Panc1 (cell line): Measurements from ENCODE around the gene PROM1. TPM values are rescaled to one million over a fixed set of nuclear protein-coding genes. Genes with fewer than 3 reads are reported as not detected.

Experiments
- ATAC-seq: fragments of 200-7000 bp; cut with Tn5 transposase; 2 replicates; pipeline ENCODE4 v1.9.1; 2020; ENCODE audit warnings: mild to moderate bottlenecking, moderate library complexity
- BruUV-seq: library from RNA; stranded (reverse); fragments of 400-500 nt; replicated peaks from 2 replicates; lab custom pipeline; 2021; lab: Mats Ljungman, UMichigan
- CTCF ChIA-PET: fragments of 300-600 bp; sonication (Branson Sonifier 250); formaldehyde crosslinking; loops from one replicate; lab custom pipeline; 2022; ENCODE audit warnings: antibody characterized with exemption; lab: Charles Lee
- POLR2A ChIA-PET: fragments of 300-600 bp; sonication (Branson Sonifier 250); formaldehyde crosslinking; loops from one replicate; lab custom pipeline; 2022; ENCODE audit warnings: antibody characterized with exemption; lab: Charles Lee
- DNase-seq: peaks from one replicate; pipeline ENCODE4 v3.0.0-alpha.2; 2010; ENCODE audit warnings: low read depth, low spot score
- H3K27ac ChIP-seq: 2 replicates; pipeline ENCODE4 v1.5.1; 2011; ENCODE audit warnings: mild to moderate bottlenecking, low read length, inconsistent platforms
- H3K27me3 ChIP-seq: fragments of 200-500 bp; sonication (Bioruptor generic); 2 replicates; pipeline ENCODE4 v1.6.0; 2014; ENCODE audit warnings: low read length, inconsistent platforms; ENCODE audit not compliant: control insufficient read depth, insufficient read depth
- H3K36me3 ChIP-seq: fragments of 200-500 bp; sonication (Bioruptor generic); 2 replicates; pipeline ENCODE4 v1.5.1; 2014; ENCODE audit warnings: inconsistent platforms, mild to moderate bottlenecking, low read length, moderate library complexity; ENCODE audit not compliant: control insufficient read depth, insufficient read depth
- H3K4me1 ChIP-seq: 2 replicates; pipeline ENCODE4 v1.5.1; 2011; ENCODE audit warnings: inconsistent platforms, mild to moderate bottlenecking, low read length, moderate library complexity; ENCODE audit not compliant: control insufficient read depth, insufficient read depth
- H3K4me3 ChIP-seq, 2 experiments: 2 replicates each; pipeline ENCODE4 v1.5.1; 2011 to 2012; ENCODE audit warnings: low read depth in 2 of 2, low read length in 2 of 2, mild to moderate bottlenecking in 2 of 2, inconsistent platforms in 1 of 2, moderate library complexity in 1 of 2
- H3K9me3 ChIP-seq: fragments of 200-500 bp; sonication (Bioruptor generic); 2 replicates; pipeline ENCODE4 v1.5.1; 2014; ENCODE audit warnings: low read depth, mild to moderate bottlenecking, inconsistent platforms, low read length, moderate library complexity; ENCODE audit not compliant: control insufficient read depth, insufficient read depth
- CTCF ChIP-seq: fragments of 450-650 bp; IDR thresholded peaks from 2 replicates; pipeline ENCODE4 v1.5.1; 2017; ENCODE audit warnings: mild to moderate bottlenecking
- POLR2AphosphoS5 ChIP-seq: IDR thresholded peaks from 2 replicates; pipeline ENCODE4 v1.6.1; 2012; ENCODE audit warnings: mild to moderate bottlenecking, low read depth, low read length, moderate library complexity
- REST ChIP-seq, 2 experiments: IDR thresholded peaks; 2 replicates each; pipeline ENCODE4 v1.6.1; 2011 to 2012; ENCODE audit warnings: low read depth in 2 of 2, control low read depth in 1 of 2, low read length in 1 of 2, mild to moderate bottlenecking in 1 of 2, moderate library complexity in 1 of 2; ENCODE audit not compliant: insufficient read depth in 1 of 2
- SIN3A ChIP-seq: IDR thresholded peaks from 2 replicates; pipeline ENCODE4 v1.6.1; 2012; ENCODE audit warnings: low read depth, mild to moderate bottlenecking, low read length, moderate library complexity, borderline replicate concordance; ENCODE audit not compliant: insufficient read depth
- TCF7L2 ChIP-seq: IDR thresholded peaks from 2 replicates; pipeline ENCODE4 v1.6.1; 2011; ENCODE audit warnings: mild to moderate bottlenecking, low read depth, low read length, inconsistent platforms
- in situ Hi-C: cut with HindIII; loops from 2 replicates; pipeline ENCODE4 v1.10.0; 2016; ENCODE audit warnings: low sequenced_read_pairs, low pct_unique_long_range_greater_than_20kb
- intact Hi-C: fragments of 100-400 bp; cut with micrococcal nuclease; formaldehyde crosslinking; loops from one replicate; pipeline ENCODE4 v1.10.0; 2022; ENCODE audit not compliant: unreplicated experiment
- total RNA-seq: library from RNA; stranded (reverse); gene quantifications from one replicate; pipeline ENCODE4 v1.2.1, GENCODE V29; 2021; ENCODE audit not compliant: unreplicated experiment

The PROM1 gene
- total RNA-seq, 1 experiment from 2014 or later: 0.18 TPM

DNA sequence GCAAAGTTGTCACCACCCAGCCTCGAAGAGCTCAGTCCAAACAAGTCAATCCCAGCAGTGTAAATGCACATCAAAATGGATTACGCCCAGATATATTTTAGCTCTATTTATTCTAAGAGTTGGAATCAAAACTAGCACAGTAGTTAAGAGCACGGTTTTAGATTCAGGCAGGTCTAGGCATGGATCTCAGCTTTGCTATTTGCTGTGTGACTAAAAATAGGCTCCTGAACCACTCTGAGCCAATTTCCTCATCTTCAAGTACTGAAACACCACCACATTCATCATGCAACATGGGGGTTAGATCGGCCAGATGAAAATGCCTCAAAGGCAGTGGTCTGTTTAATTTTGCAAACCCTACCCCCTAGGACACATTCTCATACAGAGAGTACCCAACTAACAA lies 65.0 kb downstream of the PROM1 start:
- CTCF ChIA-PET: no interaction called here
- ATAC-seq: no peak
- in situ Hi-C loops: no loop called here

GRCh38 chr4:16018061-16018676 lies 65.7 kb downstream of the PROM1 start:
- intact Hi-C loops: no loop called here
- in situ Hi-C loops: no loop called here
- CTCF ChIA-PET: no interaction called here
- no peak for ATAC-seq
- no peak overlapping the region for H3K4me3 ChIP-seq
- no peaks in the 10 kb centered on the region for H3K4me1 ChIP-seq
- TF ChIP-seq POLR2AphosphoS5 (no peak), TCF7L2 (no peak), CTCF (no peak), SIN3A (no peak), REST (IDR thresholded peaks at IDR 0.05; ENCODE audit: insufficient read depth in 1 of 2, low read depth in 2 of 2, low read length in 1 of 2) (no peak)
- DNase-seq: no peak
- no peak overlapping the region for H3K27ac ChIP-seq
- H3K36me3 ChIP-seq: no peaks in the 10 kb centered on the region
- H3K9me3 ChIP-seq: no peaks in the 10 kb centered on the region
- BruUV-seq: no TSS peak
- POLR2A ChIA-PET: no interaction called here
- H3K27me3 ChIP-seq: no peaks in the 10 kb centered on the region

More for the DNA sequence above, 65.0 kb downstream of the PROM1 start:
- Histone ChIP-seq H3K36me3 (no peaks in the 10 kb centered on the region), H3K4me1 (no peaks in the 10 kb centered on the region), H3K27ac (no peak overlapping the region), H3K9me3 (no peaks in the 10 kb centered on the region), H3K4me3 (no peak overlapping the region), H3K27me3 (no peaks in the 10 kb centered on the region)
- intact Hi-C loops: no loop called here
- TF ChIP-seq REST (IDR thresholded peaks at IDR 0.05; ENCODE audit: insufficient read depth in 1 of 2, low read depth in 2 of 2, low read length in 1 of 2) (no peak), SIN3A (no peak), TCF7L2 (no peak), CTCF (no peak), POLR2AphosphoS5 (no peak)
- POLR2A ChIA-PET: no interaction called here
- no peak for DNase-seq
- BruUV-seq: no TSS peak
